Dermis blood vessel endothelial cell (primary cell): ENCODE data around the gene AGBL1. TPM values are rescaled to one million over a fixed set of nuclear protein-coding genes. Genes with fewer than 3 reads are reported as not detected.
"Not testable (repeated sequence)": the region's sequence is repeated elsewhere in the genome, so short reads cannot be mapped to it uniquely, and the experiment has no call there.

Experiments used
- DNase-seq: peaks from one replicate; pipeline ENCODE4 v3.0.0; 2010
- total RNA-seq: library from RNA; depleted of rRNA; stranded (reverse); fragments of >200 nt; gene quantifications from 2 replicates; pipeline ENCODE4 v1.2.3, GENCODE V29; 2014

AGBL1 gene
- total RNA-seq, 1 donor from 2014 or later: not detected

DNA sequence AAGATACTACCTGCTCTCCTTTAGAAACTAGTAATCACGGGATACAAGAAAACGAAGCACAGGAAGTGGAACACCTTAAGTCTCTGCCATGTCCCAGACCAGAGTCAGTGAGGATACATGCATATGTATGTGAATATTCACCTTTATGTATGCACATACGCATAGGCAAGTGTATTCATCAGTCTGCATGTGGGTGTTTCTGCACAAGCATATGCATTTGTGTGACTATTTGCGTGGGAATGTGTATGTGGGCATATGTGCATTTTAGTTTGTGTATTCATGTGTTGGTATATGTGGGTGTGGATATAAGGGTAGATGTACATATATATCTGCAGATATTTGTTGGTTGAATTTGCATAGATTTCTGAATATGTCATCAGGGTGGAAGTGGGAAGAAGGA is 889.7 kb downstream of the AGBL1 start:
- DNase-seq: no peak

DNA sequence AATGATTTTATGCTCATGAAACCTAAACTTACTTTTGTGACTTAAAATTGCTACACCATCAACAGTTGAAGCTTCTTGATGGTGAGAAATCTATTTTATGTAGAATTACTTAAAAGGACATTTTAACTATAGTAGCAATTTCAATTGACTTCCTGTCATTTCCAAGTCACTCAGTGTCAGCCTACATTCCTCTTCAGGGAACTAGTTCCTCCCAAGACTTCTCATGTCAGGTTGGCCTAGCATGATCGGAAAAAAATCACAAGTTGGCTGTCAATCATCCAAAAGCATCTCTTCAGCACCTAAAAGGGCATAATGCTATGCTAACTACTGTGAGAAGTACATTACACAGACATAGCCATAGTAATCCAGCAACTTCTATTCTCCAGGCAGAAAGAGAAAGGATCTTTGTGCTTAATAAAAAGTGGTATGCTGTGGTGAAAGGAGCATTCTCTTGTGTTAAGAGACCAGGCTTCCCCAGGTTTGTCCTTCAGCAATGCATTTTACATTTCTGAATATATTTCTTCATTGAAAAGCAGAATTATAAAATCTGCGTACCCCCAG is 893.7 kb downstream of the AGBL1 start:
- DNase-seq: no peak

DNA sequence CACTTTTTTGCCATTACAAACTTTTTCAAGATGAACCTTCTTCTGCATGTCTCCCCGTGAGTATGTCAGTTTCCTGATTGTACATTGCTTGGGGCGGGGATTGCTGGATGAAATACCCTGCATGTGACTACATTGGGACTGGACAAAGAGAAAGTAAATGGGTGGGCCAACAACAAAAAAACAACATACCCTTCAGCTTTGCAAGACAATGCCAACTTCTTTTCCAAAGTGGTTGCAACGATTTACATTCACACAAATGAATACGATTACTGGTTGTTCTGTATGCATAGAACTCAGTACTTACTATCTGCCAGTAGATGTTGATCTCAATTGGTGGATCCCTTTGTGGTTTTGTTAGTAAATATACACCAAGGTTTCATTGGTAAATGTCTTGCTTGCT is 908.4 kb downstream of the AGBL1 start:
- DNase-seq: no peak

DNA sequence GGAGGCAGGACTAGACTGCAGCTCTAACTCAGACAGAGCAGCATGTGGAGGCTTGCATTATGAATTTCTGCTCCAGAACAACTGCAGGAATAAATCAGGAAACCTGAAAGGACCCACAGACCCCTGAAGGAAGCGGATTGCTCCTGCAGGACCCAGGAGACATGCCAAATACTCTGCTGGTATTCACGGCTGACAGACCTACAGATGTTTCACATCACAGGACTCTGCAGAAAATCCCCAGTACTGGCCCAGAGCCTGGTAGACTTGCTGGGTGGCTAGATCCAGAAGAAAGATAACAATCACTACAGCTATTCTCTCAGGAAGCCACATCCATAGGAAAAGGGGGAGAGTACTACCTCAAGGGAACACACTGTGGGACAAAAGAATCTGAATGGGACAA is 942.1 kb downstream of the AGBL1 start:
- no peak for DNase-seq

DNA sequence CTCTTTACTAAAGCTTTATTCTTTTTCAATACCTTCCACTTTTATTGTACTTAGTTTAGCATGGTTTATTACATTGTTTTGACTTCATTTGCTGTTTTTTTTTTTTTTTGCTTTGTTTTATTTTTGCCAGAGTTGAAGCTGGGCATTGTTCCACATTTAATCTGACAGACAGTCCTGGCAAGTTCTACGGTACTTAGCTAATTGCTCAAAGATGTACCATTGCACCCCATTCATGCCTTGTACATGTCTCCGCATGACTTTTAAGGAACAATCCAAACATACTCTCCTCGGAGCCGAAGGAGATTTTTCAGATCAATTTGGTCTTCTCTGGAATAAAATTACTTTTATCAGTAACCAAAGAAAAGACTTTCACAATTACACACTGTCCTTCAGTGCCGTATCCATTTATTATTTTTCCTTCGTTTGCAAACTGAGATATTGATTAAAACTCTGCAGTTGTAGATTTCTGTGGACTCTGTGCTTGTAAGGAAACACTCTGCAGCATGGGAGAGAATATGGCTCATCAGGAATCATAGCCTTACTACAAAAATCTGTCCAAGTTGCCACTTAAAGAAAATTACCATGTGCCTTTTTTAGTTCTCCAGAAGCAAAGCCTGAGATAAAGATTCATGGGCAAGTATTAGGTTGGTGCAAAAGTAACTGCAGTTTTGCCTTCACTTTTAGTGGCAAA is 952.0 kb downstream of the AGBL1 start:
- no peak for DNase-seq

DNA sequence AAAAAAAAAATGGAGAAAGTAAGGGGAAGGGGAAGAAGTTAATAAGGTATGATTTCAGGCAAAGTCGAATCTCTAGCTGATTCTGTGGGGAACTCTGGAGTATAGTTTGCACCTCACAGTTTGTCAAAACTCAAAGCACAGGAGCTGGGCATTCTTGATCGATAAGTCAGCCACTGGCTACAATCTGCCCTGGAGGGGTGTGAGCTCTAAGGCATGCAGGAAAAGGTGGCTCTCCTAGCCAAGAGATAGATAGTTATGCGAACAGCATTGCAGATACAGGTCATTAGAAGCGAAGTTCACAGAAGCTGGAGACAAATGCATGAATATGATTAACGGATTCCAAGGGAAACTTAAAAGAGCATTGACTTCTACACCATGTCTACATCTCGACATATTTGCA is 952.6 kb downstream of the AGBL1 start:
- DNase-seq: no peak

DNA sequence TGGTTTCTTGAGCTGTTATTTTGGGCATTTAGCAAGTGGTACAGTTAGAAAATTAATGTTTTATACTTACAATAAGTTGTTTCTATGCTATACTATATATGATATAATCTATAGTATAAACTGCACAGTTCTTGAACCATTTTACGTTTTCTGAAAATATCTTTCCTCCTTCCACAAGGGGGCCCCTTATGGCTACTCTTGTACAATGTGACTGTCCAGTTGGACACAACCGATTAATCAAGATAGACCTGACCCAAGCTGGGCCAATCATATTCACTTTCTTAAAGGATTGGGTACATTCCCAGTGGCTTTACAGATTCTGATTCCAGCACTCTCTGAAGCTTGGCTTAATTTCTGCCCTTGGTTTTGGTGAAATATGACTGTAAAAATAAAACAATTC is 953.4 kb downstream of the AGBL1 start:
- no peak for DNase-seq

DNA sequence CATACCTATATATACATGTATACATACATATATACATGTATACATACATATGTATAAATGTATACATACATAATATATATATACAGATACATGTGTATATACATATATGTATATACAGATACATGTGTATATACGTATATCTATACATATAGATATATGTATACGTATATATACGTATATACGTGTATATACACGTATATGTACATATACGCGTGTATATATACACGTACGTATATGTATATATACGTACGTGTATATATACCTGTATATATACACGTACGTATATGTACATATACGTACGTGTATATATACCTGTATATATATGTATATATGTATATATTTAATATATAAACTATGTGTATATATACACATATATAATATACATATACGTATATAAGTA is 955.2 kb downstream of the AGBL1 start:
- DNase-seq: no peak

DNA sequence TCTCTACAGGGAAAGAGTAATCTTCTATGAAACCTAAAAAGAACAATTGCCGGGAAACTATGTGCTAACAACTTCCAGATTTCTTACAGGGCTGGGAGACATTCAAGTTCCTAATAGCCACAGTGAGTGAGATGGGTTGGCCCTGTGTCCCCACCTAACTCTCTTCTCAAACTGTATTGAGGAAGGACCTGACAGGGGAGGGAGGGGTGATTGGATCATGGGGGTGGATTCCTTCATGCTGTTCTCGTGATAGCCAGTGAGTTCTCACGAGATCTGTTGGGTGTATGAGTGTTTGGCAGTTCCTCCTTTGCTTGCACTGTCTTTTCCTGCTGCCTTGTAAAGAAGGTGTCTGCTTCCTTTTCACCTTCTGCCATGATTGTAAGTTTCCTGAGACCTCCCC is 958.7 kb downstream of the AGBL1 start:
- DNase-seq: no peak

DNA sequence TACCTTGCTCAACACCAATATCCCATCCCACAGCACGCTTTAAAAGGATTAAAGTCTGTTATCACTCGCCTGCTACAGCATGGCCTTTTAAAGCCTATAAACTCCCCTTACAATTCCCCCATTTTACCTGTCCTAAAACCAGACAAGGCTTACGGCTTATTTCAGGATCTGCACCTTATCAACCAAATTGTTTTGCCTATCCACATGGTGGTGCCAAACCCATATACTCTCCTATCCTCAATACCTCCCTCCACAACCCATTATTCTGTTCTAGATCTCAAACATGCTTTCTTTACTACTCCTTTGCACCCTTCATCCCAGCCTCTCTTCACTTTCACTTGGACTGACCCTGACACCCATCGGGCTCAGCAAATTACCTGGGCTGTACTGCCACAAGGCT is 962.9 kb downstream of the AGBL1 start:
- DNase-seq: not testable (repeated sequence)

DNA sequence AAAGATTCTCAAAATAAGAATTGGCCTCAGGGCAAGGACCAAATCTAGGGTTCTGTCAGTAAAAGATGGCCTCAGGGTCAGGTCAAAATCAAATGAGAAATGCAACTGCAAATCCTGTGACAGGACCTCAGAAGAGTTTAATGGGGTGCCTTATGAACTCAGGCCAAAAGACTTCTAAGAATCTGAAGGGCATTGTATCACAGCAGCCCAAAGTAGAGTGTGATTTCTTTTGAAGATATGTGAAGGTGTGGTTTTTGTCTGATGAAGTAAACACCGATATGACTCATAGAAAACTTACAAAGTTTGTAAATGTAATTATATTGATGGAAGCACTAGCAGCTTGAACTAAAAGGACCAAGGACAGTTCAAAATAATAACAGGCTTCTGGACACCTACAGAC is 966.1 kb downstream of the AGBL1 start:
- DNase-seq: no peak

DNA sequence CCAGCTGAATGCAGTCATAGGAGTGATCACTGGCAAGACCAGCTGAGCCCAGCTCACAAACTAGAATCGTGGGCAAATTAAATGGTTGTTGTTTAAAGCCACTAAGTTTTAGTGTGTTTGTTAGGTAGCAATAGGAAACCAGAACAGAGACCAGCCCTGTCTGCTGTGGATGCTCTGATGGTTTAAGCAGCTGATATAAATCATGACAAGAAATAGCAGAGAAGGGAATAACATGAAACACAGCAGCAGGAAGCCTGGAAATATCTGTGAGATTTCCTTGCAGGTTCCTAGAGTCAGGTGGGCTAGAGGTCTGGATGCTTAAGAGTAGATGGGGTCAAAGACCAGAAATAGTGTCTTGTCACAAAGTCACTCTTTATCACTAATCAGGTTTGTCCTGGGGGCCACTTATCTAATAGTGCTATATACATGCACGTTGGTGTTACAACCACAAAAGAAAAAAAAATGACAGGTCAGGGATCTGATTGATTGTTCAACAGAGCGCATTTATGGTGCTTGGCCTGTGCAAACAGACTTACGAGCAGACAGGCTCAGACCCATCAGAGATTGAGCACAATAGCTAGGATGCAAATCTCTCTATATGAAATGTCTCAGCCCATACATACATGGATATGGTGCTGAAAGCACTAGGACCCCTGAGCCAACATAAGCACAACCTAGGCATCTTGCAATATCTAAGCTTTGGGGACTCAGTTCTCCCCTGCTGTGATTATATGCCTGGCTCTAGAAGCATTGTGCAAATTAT is 967.7 kb downstream of the AGBL1 start:
- no peak for DNase-seq
